ENCODE measurements around the gene CACTIN. TPM values are rescaled to one million over a fixed set of nuclear protein-coding genes. Genes with fewer than 3 reads are reported as not detected.

Gene CACTIN
- total RNA-seq, 4 donors from 2014 or later = 22.6 to 29.9 (median 27.9) TPM

DNA sequence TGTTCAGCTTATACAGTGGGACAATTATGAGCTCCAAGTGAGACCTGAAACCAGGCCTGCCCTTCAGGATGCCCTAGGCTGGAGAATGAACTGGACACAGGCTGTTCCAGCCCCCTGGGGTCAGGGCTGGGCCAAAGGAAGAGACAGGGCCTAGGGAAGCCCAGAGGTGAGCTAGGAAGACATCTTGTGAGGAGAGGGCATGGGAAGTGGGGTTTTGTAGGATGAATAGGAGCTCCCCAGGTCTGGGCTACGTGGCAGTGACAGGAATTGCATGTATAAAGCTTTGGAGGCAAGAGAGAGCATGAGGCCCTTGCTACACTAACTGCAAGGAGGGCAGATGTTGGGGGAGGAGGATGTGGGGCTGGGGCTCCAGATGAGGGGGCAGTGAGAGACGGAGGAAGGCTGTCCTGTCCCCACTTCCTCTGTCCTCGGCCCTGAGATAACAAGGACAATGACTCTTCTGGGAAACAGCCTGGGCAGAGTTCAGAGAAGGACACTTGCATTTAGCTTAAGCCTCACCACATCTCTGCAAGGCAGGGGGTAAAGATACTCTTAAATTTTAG lies 18.4 kb downstream of the CACTIN start:
- peak overlapping the region; percentile 5 for H3K27ac ChIP-seq

DNA sequence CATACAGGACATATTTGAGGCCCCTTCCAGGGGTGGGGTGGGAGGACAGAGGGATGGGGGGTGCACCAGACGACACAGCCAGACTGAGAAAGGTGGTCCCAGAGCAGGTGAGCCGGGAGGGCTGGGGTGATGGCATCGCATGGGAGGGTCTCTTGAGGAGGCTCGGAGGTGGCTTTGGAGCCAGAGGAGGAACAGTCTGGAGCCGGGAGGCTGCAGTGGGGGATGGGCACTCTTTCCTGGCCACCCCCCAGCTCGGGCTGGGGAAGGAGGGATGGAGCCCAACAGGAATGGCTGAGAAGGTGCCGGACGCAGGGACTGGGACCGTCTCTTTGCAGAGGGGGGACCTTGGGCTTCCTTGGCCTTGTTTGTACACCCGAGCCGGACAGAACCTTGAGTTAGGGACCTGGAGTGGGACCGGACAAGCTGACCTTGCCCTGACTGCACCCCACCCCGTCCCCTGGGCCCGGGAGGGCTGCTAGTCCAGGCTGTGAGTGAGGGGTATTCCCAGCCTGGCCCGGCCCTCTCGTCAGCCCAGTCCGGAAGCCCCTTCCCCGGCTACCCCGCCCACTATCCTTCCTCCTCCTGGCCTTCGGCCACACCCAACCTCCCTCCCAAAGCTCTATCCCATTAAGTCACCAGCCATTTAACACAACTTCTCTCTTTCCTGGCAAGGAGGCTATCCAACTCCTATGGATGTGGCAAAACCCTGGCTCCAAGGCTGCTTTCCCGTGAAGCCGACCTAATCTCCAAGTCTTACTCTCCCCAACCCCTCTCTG lies 19.1 kb downstream of the CACTIN start:
- peaks cover 54% of the 10 kb centered on the region for H3K4me1 ChIP-seq
- 38% methylated on average over 22 of the region's 22 CpGs for WGBS
- peaks cover 8% of the 10 kb centered on the region for H3K27me3 ChIP-seq
- H3K9me3 ChIP-seq = no peaks in the 10 kb centered on the region
- peak overlapping the region; percentile 57 for H3K27ac ChIP-seq
- TF ChIP-seq EP300 (IDR thresholded peaks at IDR 0.05) (no peak), POLR2A (IDR thresholded peaks at IDR 0.05) (no peak), POLR2AphosphoS5 (IDR thresholded peaks at IDR 0.05) (no peak), CTCF (IDR thresholded peaks at IDR 0.05) (no peak)
- DNase-seq (ENCODE audit: low spot score in 2 of 2) = peak in 1 of 2 donors; percentile 63
- peak overlapping the region; percentile 49 for H3K4me3 ChIP-seq
- peaks cover 24% of the 10 kb centered on the region for H3K36me3 ChIP-seq

More for the DNA sequence above, 18.4 kb downstream of the CACTIN start:
- peak overlapping the region; percentile 49 for H3K4me3 ChIP-seq
- peaks cover 31% of the 10 kb centered on the region for H3K36me3 ChIP-seq
- H3K4me1 ChIP-seq = peaks cover 54% of the 10 kb centered on the region
- H3K9me3 ChIP-seq = no peaks in the 10 kb centered on the region
- WGBS = 76% methylated on average over 3 of the region's 3 CpGs
- DNase-seq (ENCODE audit: low spot score in 2 of 2) = no peak
- peaks cover 8% of the 10 kb centered on the region for H3K27me3 ChIP-seq
- TF ChIP-seq POLR2A (IDR thresholded peaks at IDR 0.05) = no peak
- TF ChIP-seq EP300 (IDR thresholded peaks at IDR 0.05) = no peak
- TF ChIP-seq POLR2AphosphoS5 (IDR thresholded peaks at IDR 0.05) = no peak
- no peak for TF ChIP-seq CTCF (IDR thresholded peaks at IDR 0.05)

DNA sequence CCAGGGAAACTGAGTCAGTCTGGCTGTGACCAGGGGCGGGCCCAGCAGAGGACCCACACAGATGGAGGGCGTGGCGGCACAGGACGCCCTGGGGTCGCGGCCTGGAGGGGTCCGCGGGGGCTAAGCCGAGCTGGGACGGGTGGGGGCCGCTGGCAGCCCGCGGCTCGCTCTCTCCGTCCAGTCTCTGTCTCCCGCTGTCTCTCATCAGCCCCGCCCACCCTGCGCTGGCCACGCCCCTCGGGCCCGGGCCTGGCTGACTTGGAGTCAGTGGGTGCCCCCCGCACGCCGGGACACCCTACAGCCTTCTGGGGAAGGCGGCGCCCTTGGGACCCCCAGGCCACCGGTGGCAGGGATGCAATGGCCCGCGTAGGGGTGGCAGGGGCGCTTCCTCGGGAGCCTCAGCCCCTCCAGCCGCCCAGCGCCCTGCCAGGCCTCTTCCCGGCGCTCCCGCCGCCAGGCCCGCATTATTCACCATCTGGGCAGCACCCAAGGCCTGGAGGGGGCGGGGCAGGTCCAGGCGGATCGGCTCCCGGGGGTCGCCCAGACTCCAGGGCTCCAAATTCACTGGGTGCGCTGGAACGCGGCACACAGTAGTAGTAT lies 19.8 kb downstream of the CACTIN start, which contains the start of gene TBXA2R:
TBXA2R (minus strand) TSS at position 186 of the 600 bp plus-strand sequence. CDS start 6,241 bp downstream, outside the sequence.
- Histone ChIP-seq H3K27ac (peak within 1 kb of the TSS; percentile 57), H3K27me3 (peaks cover 8% of the 10 kb centered on the region), H3K4me3 (peak within 1 kb of the TSS; percentile 49), H3K36me3 (peaks cover 17% of the 10 kb centered on the region), H3K4me1 (peaks cover 54% of the 10 kb centered on the region), H3K9me3 (no peaks in the 10 kb centered on the region)
- TF ChIP-seq EP300 (IDR thresholded peaks at IDR 0.05) = no peak
- TF ChIP-seq CTCF (IDR thresholded peaks at IDR 0.05) = no peak
- TF ChIP-seq POLR2AphosphoS5 (IDR thresholded peaks at IDR 0.05) = no peak
- no peak for TF ChIP-seq POLR2A (IDR thresholded peaks at IDR 0.05)
- DNase-seq (ENCODE audit: low spot score in 2 of 2) = peak in 1 of 2 donors; percentile 84
- WGBS = 8% methylated on average over 14 of the region's 46 CpGs

DNA sequence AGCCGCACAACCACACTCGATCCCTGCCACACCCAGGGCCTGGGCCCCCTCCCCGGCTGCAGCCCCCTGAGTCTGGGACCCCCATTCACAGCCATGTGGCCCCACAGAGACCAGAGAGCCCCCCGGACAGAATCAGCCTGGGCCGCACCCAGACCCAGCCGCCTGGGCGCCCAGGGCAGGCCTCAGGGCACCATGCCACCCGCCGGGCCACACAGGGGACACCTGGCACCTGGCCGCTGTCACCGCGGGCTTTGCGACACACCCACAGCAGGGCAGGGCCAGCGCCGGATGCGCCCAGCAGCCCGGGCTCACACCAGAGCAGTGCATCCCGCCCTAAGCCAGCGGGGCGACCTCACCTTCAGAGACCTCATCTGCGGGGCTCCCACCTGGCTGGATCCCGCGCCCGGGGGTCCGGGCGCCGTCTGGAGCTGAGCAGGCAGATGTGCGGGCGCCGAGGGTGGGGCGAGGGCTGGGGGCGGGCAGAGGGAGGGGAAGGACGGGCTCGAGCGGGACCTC lies 20.4 kb downstream of the CACTIN start:
- peaks cover 12% of the 10 kb centered on the region for H3K36me3 ChIP-seq
- H3K9me3 ChIP-seq = no peaks in the 10 kb centered on the region
- peaks cover 54% of the 10 kb centered on the region for H3K4me1 ChIP-seq
- TF ChIP-seq EP300 (IDR thresholded peaks at IDR 0.05) (no peak), POLR2AphosphoS5 (IDR thresholded peaks at IDR 0.05) (no peak), POLR2A (IDR thresholded peaks at IDR 0.05) (no peak), CTCF (IDR thresholded peaks at IDR 0.05) (no peak)
- H3K27ac ChIP-seq = peak overlapping the region; percentile 57
- peaks cover 8% of the 10 kb centered on the region for H3K27me3 ChIP-seq
- DNase-seq (ENCODE audit: low spot score in 2 of 2) = peak; percentile 68 to 72
- peak overlapping the region; percentile 49 for H3K4me3 ChIP-seq
- WGBS = 1% methylated on average over 15 of the region's 35 CpGs

Measured in suprapubic skin (tissue), 4 donors.